ENCODE measurements around the gene CENPW. TPM values are rescaled to one million over a fixed set of nuclear protein-coding genes. Genes with fewer than 3 reads are reported as not detected.

Gene CENPW
- polyA plus RNA-seq, 1 donor (not counting 4 experiments of a cell fraction or from before 2014, with no cell fraction given) = 20.9 TPM

DNA sequence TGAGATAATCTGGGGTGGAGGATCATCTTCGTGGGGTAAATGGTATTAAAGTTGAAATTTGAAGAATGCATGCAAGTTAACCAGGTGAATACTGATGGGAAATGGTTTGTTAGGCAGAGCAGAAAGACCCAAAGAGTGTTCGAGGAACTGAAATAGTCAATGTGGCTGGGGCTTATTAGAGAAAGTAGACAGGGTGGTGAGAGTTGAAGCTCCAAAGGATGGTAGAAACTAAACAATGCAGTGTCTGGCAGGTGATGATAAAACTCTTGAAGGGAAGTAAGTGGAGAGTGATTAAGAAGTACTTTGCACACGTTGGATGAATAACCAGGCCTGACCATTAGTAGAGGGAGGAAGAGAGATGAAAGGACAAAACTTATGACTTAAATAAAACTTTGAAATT is 39.8 kb upstream of the CENPW start:
- no peaks in the 10 kb centered on the region for H4K20me1 ChIP-seq (ENCODE audit: control insufficient read depth, extremely low read depth, insufficient read depth, low read length)
- H3K9me1 ChIP-seq (ENCODE audit: control insufficient read depth, extremely low read depth, insufficient read depth, low read length) = no peaks in the 10 kb centered on the region
- H3K4me3 ChIP-seq (ENCODE audit: control insufficient read depth in 2 of 3, extremely low read depth in 1 of 3, insufficient read depth in 2 of 3, low read depth in 1 of 3, low read length in 3 of 3) = no peak overlapping the region
- no peak overlapping the region for H3K9ac ChIP-seq (ENCODE audit: control insufficient read depth, extremely low read depth, insufficient read depth, low read length)
- no peaks in the 10 kb centered on the region for H3K79me2 ChIP-seq (ENCODE audit: control insufficient read depth, insufficient read depth, low read length)
- no peaks in the 10 kb centered on the region for H3K4me1 ChIP-seq (ENCODE audit: control insufficient read depth, extremely low read depth, insufficient read depth, low read length)
- H3K27me3 ChIP-seq (ENCODE audit: control insufficient read depth, extremely low read depth, insufficient read depth, low read length) = no peaks in the 10 kb centered on the region
- H3K36me3 ChIP-seq (ENCODE audit: control insufficient read depth in 2 of 2, extremely low read depth in 1 of 2, insufficient read depth in 2 of 2, low read length in 2 of 2) = no peaks in the 10 kb centered on the region
- no peak overlapping the region for H2AFZ ChIP-seq (ENCODE audit: control insufficient read depth, low read length)
- TF ChIP-seq, protein P1, sequence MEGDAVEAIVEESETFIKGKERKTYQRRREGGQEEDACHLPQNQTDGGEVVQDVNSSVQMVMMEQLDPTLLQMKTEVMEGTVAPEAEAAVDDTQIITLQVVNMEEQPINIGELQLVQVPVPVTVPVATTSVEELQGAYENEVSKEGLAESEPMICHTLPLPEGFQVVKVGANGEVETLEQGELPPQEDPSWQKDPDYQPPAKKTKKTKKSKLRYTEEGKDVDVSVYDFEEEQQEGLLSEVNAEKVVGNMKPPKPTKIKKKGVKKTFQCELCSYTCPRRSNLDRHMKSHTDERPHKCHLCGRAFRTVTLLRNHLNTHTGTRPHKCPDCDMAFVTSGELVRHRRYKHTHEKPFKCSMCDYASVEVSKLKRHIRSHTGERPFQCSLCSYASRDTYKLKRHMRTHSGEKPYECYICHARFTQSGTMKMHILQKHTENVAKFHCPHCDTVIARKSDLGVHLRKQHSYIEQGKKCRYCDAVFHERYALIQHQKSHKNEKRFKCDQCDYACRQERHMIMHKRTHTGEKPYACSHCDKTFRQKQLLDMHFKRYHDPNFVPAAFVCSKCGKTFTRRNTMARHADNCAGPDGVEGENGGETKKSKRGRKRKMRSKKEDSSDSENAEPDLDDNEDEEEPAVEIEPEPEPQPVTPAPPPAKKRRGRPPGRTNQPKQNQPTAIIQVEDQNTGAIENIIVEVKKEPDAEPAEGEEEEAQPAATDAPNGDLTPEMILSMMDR (optimal IDR thresholded peaks at IDR 0.05 in 1 of 3, IDR thresholded peaks at IDR 0.05 in 1 of 3, conservative IDR thresholded peaks at IDR 0.05 in 1 of 3; ENCODE audit: extremely low read depth in 1 of 3, insufficient read depth in 2 of 3, low read length in 3 of 3) = no peak
- no peak for TF ChIP-seq EZH2 (IDR thresholded peaks at IDR 0.05; ENCODE audit: low read length)
- no peak overlapping the region for H3K27ac ChIP-seq (ENCODE audit: control insufficient read depth, insufficient read depth, low read length)
- dilution Hi-C loops (cut with MboI; ENCODE audit: extremely low pct_ligation_motif_present, low sequenced_read_pairs) = no loop called here
- no peaks in the 10 kb centered on the region for H3K9me3 ChIP-seq (ENCODE audit: control insufficient read depth, low read depth, low read length)
- DNase-seq (ENCODE audit: low read depth, low spot score) (no peak), FAIRE-seq (no peak)
- H3K4me2 ChIP-seq (ENCODE audit: control insufficient read depth, extremely low read depth, insufficient read depth, low read depth, low read length) = no peak overlapping the region

DNA sequence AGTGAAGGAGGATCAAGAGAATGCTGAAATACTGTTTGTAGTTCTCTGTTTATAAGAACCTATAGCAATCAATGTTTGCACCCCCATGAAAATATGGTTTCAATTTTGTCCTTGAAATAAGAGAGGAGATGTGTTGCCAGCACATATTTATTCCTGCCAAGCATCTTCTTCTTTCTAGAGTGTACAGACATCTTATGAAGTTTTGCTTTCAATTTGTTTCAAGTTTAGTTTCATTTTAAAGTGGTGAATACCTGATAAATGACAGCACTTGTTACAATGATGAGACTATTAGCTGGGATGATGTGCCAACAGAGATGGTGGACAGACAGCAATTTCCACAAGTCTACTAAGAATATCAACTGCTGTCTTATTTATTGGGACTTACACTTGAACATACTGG is 39.2 kb upstream of the CENPW start:
- Histone ChIP-seq H3K4me1 (ENCODE audit: control insufficient read depth, extremely low read depth, insufficient read depth, low read length) (no peaks in the 10 kb centered on the region), H3K4me2 (ENCODE audit: control insufficient read depth, extremely low read depth, insufficient read depth, low read depth, low read length) (no peak overlapping the region), H3K9ac (ENCODE audit: control insufficient read depth, extremely low read depth, insufficient read depth, low read length) (no peak overlapping the region), H3K79me2 (ENCODE audit: control insufficient read depth, insufficient read depth, low read length) (no peaks in the 10 kb centered on the region), H3K9me1 (ENCODE audit: control insufficient read depth, extremely low read depth, insufficient read depth, low read length) (no peaks in the 10 kb centered on the region), H3K27ac (ENCODE audit: control insufficient read depth, insufficient read depth, low read length) (no peak overlapping the region), H2AFZ (ENCODE audit: control insufficient read depth, low read length) (no peak overlapping the region), H3K4me3 (ENCODE audit: control insufficient read depth in 2 of 3, extremely low read depth in 1 of 3, insufficient read depth in 2 of 3, low read depth in 1 of 3, low read length in 3 of 3) (no peak overlapping the region), H4K20me1 (ENCODE audit: control insufficient read depth, extremely low read depth, insufficient read depth, low read length) (no peaks in the 10 kb centered on the region), H3K36me3 (ENCODE audit: control insufficient read depth in 2 of 2, extremely low read depth in 1 of 2, insufficient read depth in 2 of 2, low read length in 2 of 2) (no peaks in the 10 kb centered on the region), H3K27me3 (ENCODE audit: control insufficient read depth, extremely low read depth, insufficient read depth, low read length) (no peaks in the 10 kb centered on the region), H3K9me3 (ENCODE audit: control insufficient read depth, low read depth, low read length) (no peaks in the 10 kb centered on the region)
- DNase-seq (ENCODE audit: low read depth, low spot score) (no peak), FAIRE-seq (no peak)
- dilution Hi-C loops (cut with MboI; ENCODE audit: extremely low pct_ligation_motif_present, low sequenced_read_pairs) = no loop called here
- TF ChIP-seq, protein P1 (optimal IDR thresholded peaks at IDR 0.05 in 1 of 3, IDR thresholded peaks at IDR 0.05 in 1 of 3, conservative IDR thresholded peaks at IDR 0.05 in 1 of 3; ENCODE audit: extremely low read depth in 1 of 3, insufficient read depth in 2 of 3, low read length in 3 of 3) = no peak
- no peak for TF ChIP-seq EZH2 (IDR thresholded peaks at IDR 0.05; ENCODE audit: low read length)

All from keratinocyte (primary cell).